H1 (cell line): Measurements from ENCODE around the gene INPP4B. TPM values are rescaled to one million over a fixed set of nuclear protein-coding genes. Genes with fewer than 3 reads are reported as not detected.

Source experiments
- BRCA1 ChIP-seq: IDR thresholded peaks from 2 replicates; pipeline ENCODE4 v1.6.1; 2012; ENCODE audit warnings: low read depth, low read length, improper control_type of control experiment
- CHD2 ChIP-seq: IDR thresholded peaks from 2 replicates; pipeline ENCODE4 v1.6.1; 2012; ENCODE audit warnings: low read length, improper control_type of control experiment
- polyA plus RNA-seq, 7 experiments: library from polyadenylated mRNA; depleted of rRNA in 3 of 7; stranded (reverse) in 5 of 7; unstranded in 2 of 7; fragments of >200 nt in 5 of 7; fragments of 200-250 nt in 2 of 7; gene quantifications; 1 replicate in 5 of 7; 2 replicates in 1 of 7; 4 replicates in 1 of 7; pipeline versions ENCODE4 v1.2.1 to v1.2.3, GENCODE V29; 2011 to 2013; ENCODE audit warnings: missing spikeins in 2 of 7, mixed read lengths in 2 of 7
- total RNA-seq: library from RNA; stranded (reverse); fragmentation: NEBNext Ultra II Directional; extraction: Animal tissue kit (Norgen Biotek cat#: 25700); gene quantifications from 2 replicates; pipeline ENCODE4 v1.2.1, GENCODE V29; 2021
- TF ChIP-seq, protein P1 (sequence below): IDR thresholded peaks from 2 replicates; pipeline ENCODE4 v1.6.1; 2012; ENCODE audit warnings: inconsistent platforms

Gene INPP4B
- total and polyA plus RNA-seq, 2 of the 8 experiments (the other 6 are each of a cell fraction or from before 2014, with no cell fraction given) = 0.11 to 0.54 TPM

DNA sequence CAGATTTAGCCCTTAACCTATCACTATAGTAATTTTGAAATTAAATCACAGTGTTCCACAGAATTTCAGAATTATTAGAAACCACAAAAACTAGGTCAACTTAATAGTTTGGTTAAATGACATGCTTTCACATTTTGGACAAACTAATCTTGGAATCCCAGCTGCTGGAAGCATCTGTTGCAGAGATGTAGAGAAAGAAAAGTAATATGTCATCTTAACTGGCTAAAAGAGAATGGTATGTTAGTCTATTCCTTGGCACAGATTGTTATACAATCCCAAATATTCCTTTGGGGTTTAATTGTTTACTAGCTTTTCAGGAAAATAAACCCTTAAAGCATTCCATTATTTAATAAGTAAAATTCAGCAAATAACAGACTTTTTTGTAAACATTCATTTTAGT, 689.8 kb downstream of the INPP4B start (continued):
- TF ChIP-seq, protein P1, sequence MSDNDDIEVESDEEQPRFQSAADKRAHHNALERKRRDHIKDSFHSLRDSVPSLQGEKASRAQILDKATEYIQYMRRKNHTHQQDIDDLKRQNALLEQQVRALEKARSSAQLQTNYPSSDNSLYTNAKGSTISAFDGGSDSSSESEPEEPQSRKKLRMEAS = no peak
- TF ChIP-seq CHD2 (no peak), BRCA1 (no peak)
